ENCODE results near the gene LAMTOR2. TPM values are rescaled to one million over a fixed set of nuclear protein-coding genes. Genes with fewer than 3 reads are reported as not detected.

The LAMTOR2 gene
- total and polyA plus RNA-seq, 2 of the 4 experiments (the other 2 are of a cell fraction), result 50.0 to 89.0 TPM

DNA sequence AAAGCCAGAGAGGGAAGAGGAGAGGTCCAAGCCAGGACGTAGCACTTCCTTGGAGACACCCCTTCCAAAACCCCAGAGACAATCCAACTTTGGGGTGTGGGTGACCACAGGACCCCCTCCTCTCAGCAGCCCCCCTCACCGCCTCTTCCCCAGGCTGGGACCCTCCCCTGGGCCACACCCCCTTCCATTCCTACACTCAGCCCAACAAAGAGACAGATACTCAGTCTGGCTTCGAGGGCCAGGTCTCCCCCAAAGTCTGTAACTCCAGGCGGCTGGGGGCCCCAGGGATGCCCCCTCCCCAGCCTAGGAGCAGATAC lies 26.2 kb downstream of the LAMTOR2 start:
- Histone ChIP-seq H3K4me1 (ENCODE audit: control insufficient read depth, insufficient read depth, low read length) (peaks cover 18% of the 10 kb centered on the region), H2BK5ac (ENCODE audit: low read depth, low read length, poor library complexity, severe bottlenecking) (no peak overlapping the region), H3K14ac (replicated peaks; ENCODE audit: low read depth, low read length) (peak overlapping the region; percentile 89), H3K4me3 (ENCODE audit: insufficient read depth, low read depth, low read length) (peak overlapping the region; percentile 71), H2BK15ac (ENCODE audit: low read depth, low read length) (no peak overlapping the region), H3K27ac (ENCODE audit: insufficient read depth, low read length) (peak overlapping the region; percentile 91), H3K36me3 (ENCODE audit: control insufficient read depth, insufficient read depth, low read length) (peaks cover 20% of the 10 kb centered on the region), H3K79me1 (ENCODE audit: low read depth in 1 of 2, low read length in 2 of 2) (peaks cover 34 to 89% of the 10 kb centered on the region in 2 experiments), H2AFZ (replicated peaks; ENCODE audit: low read length, poor library complexity) (peak overlapping the region; percentile 87), H2AK9ac (replicated peaks; ENCODE audit: low read depth, low read length, poor library complexity) (peak overlapping the region; percentile 98), H4K5ac (ENCODE audit: low read depth, low read length) (peak overlapping the region; percentile 35; the same call in 1 of the 2 replicates), H3K27me3 (ENCODE audit: control insufficient read depth, insufficient read depth, low read length) (no peaks in the 10 kb centered on the region), H2BK120ac (ENCODE audit: low read depth, low read length) (peak overlapping the region; percentile 19; the same call in 1 of the 2 replicates), H3K23ac (ENCODE audit: low read depth, low read length) (peak overlapping the region; percentile 46; the same call in 1 of the 2 replicates), H3K18ac (ENCODE audit: low read depth, low read length) (no peak overlapping the region; the same call in 1 of the 2 replicates), H4K8ac (ENCODE audit: low read depth in 2 of 2, low read length in 2 of 2) (peak overlapping the region; percentile 76 to 91; a peak in 3 of 4 replicates), H4K20me1 (ENCODE audit: insufficient read depth, low read length) (peaks cover 24% of the 10 kb centered on the region), H3K9ac (ENCODE audit: low read depth, low read length) (peak overlapping the region; percentile 94), H2AK5ac (ENCODE audit: low read depth, low read length) (peak overlapping the region; percentile 96), H3K4me2 (ENCODE audit: low read depth, low read length) (peak overlapping the region; percentile 92), H3K9me3 (ENCODE audit: control insufficient read depth, insufficient read depth, low read length) (no peaks in the 10 kb centered on the region), H3K9me1 (ENCODE audit: insufficient read depth, low read length) (peaks cover 10% of the 10 kb centered on the region), H4K91ac (ENCODE audit: insufficient read depth, low read depth, low read length) (peak overlapping the region; percentile 87), H3K4ac (ENCODE audit: low read depth, low read length) (peak overlapping the region; percentile 89), H2BK20ac (ENCODE audit: low read depth, low read length) (no peak overlapping the region), H3K56ac (ENCODE audit: extremely low read depth, insufficient read depth, low read length) (peak overlapping the region; percentile 71; the same call in 1 of the 2 replicates)
- intact Hi-C loops (cut with micrococcal nuclease) (no loop called here), in situ Hi-C loops (cut with MboI; ENCODE audit: low sequenced_read_pairs) (no loop called here), dilution Hi-C loops (cut with HindIII; ENCODE audit: low sequenced_read_pairs, unreplicated experiment) (no loop called here)
- no peak for TF ChIP-seq CEBPB (IDR thresholded peaks at IDR 0.05; ENCODE audit: low read depth, low read length)
- TF ChIP-seq SMC3 (IDR thresholded peaks at IDR 0.05; ENCODE audit: low read depth, low read length), result no peak
- no peak for TF ChIP-seq MXI1 (IDR thresholded peaks at IDR 0.05; ENCODE audit: borderline replicate concordance, low read depth, low read length)
- no peak for TF ChIP-seq NFE2L2 (IDR thresholded peaks at IDR 0.05; ENCODE audit: low read depth, low read length)
- TF ChIP-seq, protein P1, sequence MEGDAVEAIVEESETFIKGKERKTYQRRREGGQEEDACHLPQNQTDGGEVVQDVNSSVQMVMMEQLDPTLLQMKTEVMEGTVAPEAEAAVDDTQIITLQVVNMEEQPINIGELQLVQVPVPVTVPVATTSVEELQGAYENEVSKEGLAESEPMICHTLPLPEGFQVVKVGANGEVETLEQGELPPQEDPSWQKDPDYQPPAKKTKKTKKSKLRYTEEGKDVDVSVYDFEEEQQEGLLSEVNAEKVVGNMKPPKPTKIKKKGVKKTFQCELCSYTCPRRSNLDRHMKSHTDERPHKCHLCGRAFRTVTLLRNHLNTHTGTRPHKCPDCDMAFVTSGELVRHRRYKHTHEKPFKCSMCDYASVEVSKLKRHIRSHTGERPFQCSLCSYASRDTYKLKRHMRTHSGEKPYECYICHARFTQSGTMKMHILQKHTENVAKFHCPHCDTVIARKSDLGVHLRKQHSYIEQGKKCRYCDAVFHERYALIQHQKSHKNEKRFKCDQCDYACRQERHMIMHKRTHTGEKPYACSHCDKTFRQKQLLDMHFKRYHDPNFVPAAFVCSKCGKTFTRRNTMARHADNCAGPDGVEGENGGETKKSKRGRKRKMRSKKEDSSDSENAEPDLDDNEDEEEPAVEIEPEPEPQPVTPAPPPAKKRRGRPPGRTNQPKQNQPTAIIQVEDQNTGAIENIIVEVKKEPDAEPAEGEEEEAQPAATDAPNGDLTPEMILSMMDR (conservative IDR thresholded peaks at IDR 0.05; ENCODE audit: low read depth, low read length), result no peak
- no peak for TF ChIP-seq RCOR1 (IDR thresholded peaks at IDR 0.05; ENCODE audit: insufficient replicate concordance, low read length)
- no peak for TF ChIP-seq RFX5 (IDR thresholded peaks at IDR 0.05; ENCODE audit: low read depth, low read length)
- no peak for TF ChIP-seq POLR2A (IDR thresholded peaks at IDR 0.05; ENCODE audit: low read depth, low read length)
- TF ChIP-seq RAD21 (IDR thresholded peaks at IDR 0.05; ENCODE audit: low read length), result no peak
- TF ChIP-seq, protein P2, sequence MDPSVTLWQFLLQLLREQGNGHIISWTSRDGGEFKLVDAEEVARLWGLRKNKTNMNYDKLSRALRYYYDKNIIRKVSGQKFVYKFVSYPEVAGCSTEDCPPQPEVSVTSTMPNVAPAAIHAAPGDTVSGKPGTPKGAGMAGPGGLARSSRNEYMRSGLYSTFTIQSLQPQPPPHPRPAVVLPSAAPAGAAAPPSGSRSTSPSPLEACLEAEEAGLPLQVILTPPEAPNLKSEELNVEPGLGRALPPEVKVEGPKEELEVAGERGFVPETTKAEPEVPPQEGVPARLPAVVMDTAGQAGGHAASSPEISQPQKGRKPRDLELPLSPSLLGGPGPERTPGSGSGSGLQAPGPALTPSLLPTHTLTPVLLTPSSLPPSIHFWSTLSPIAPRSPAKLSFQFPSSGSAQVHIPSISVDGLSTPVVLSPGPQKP (IDR thresholded peaks at IDR 0.05; ENCODE audit: borderline replicate concordance, low read depth, low read length), result no peak
- no peak for TF ChIP-seq MAFK (IDR thresholded peaks at IDR 0.05; ENCODE audit: low read depth, low read length)
- no peak for TF ChIP-seq CHD1 (IDR thresholded peaks at IDR 0.05; ENCODE audit: low read depth, low read length)
- no peak for TF ChIP-seq MAZ (IDR thresholded peaks at IDR 0.05; ENCODE audit: borderline replicate concordance, low read depth, low read length)
- TF ChIP-seq, protein P3, sequence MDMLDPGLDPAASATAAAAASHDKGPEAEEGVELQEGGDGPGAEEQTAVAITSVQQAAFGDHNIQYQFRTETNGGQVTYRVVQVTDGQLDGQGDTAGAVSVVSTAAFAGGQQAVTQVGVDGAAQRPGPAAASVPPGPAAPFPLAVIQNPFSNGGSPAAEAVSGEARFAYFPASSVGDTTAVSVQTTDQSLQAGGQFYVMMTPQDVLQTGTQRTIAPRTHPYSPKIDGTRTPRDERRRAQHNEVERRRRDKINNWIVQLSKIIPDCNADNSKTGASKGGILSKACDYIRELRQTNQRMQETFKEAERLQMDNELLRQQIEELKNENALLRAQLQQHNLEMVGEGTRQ (IDR thresholded peaks at IDR 0.05; ENCODE audit: low read depth, low read length), result no peak
- no peak for TF ChIP-seq BHLHE40 (IDR thresholded peaks at IDR 0.05; ENCODE audit: low read depth, low read length)
- no peak for TF ChIP-seq FOS (IDR thresholded peaks at IDR 0.05; ENCODE audit: low read depth, low read length)
- DNase-seq, result no peak
- ATAC-seq (ENCODE audit: low read depth), result peak; percentile 4
- WGBS, 2 experiments (ENCODE audit: extremely low coverage in 2 of 2, insufficient read length in 1 of 2), result 0% methylated on average over 1 of the region's 4 CpGs; no CpG with 5 or more reads in 1 of the 2 experiments
- ChIA-PET CTCF (interaction anchor here (0.6 kb wide), 1 partner anchor 20 kb away, joined by 4 read pairs; no protein-coding TSS in a partner anchor), POLR2A (ENCODE audit: unreplicated experiment) (no interaction called here)
- BruUV-seq (replicated peaks), result no TSS peak
